Esophagus muscularis mucosa (tissue), 4 donors: ENCODE results near the gene GALNT6. TPM values are rescaled to one million over a fixed set of nuclear protein-coding genes. Genes with fewer than 3 reads are reported as not detected.

Source experiments
- DNase-seq: peaks from one replicate; pipeline ENCODE4 v3.0.0-alpha.2; 2017; ENCODE audit errors: extremely low spot score
- H3K27ac ChIP-seq, 4 donors: fragments of 200-600 bp; sonication (generic); replicated peaks in 1 of 4; 1 replicate in 3 of 4; 2 replicates in 1 of 4; pipeline ENCODE4 v1.5.1; 2016 to 2019; ENCODE audit warnings: mild to moderate bottlenecking in 1 of 4
- H3K27me3 ChIP-seq, 4 donors: fragments of 200-600 bp; sonication (generic); one replicate each; pipeline versions ENCODE4 v1.5.1 to v1.6.0; 2016 to 2019
- H3K36me3 ChIP-seq, 4 donors: fragments of 200-600 bp; sonication (generic); one replicate each; pipeline ENCODE4 v1.5.1; 2016 to 2019
- H3K4me1 ChIP-seq, 4 donors: fragments of 200-600 bp; sonication (generic); one replicate each; pipeline ENCODE4 v1.5.1; 2016 to 2019
- H3K4me3 ChIP-seq, 4 donors: fragments of 200-600 bp; sonication (generic); 1 replicate in 2 of 4; 2 replicates in 2 of 4; pipeline ENCODE4 v1.5.1; 2016 to 2019; ENCODE audit warnings: mild to moderate bottlenecking in 4 of 4, moderate library complexity in 1 of 4
- H3K9me3 ChIP-seq, 4 donors: fragments of 200-600 bp; sonication (generic); 1 replicate in 3 of 4; 2 replicates in 1 of 4; pipeline ENCODE4 v1.5.1; 2016 to 2019
- CTCF ChIP-seq, 3 experiments: fragments of 200-600 bp in 2 of 3; fragments of 450-650 bp in 1 of 3; sonication (generic) in 2 of 3; IDR thresholded peaks; one replicate each; pipeline ENCODE4 v1.5.1; 2017 to 2019; ENCODE audit warnings: antibody characterized with exemption in 3 of 3, mild to moderate bottlenecking in 2 of 3, moderate library complexity in 1 of 3
- EP300 ChIP-seq: sonication (generic); formaldehyde crosslinking; IDR thresholded peaks from one replicate; pipeline ENCODE4 v1.6.1; 2017; ENCODE audit warnings: antibody characterized with exemption
- POLR2A ChIP-seq: fragments of 450-650 bp; IDR thresholded peaks from one replicate; pipeline ENCODE4 v1.6.1; 2017; ENCODE audit warnings: antibody characterized with exemption, moderate library complexity, mild to moderate bottlenecking, low read depth
- POLR2AphosphoS5 ChIP-seq, 2 donors: sonication (generic); formaldehyde crosslinking; IDR thresholded peaks; one replicate each; pipeline ENCODE4 v1.6.1; 2017; ENCODE audit warnings: antibody characterized with exemption in 2 of 2
- WGBS: methylation state at CpG from one replicate; pipeline ENCODE4 v1.1.5; 2018; 5-methylcytosine and 5-hydroxymethylcytosine counted together
- intact Hi-C: fragments of 100-400 bp; cut with DNase I; formaldehyde crosslinking; loops from one replicate; pipeline ENCODE4 v1.15.1; 2023
- total RNA-seq, 4 donors: library from RNA; depleted of rRNA; stranded (reverse); fragments of >200 nt; gene quantifications; one replicate each; pipeline versions ENCODE4 v1.1.0 to v1.2.1, GENCODE V29; 2016

The GALNT6 gene
- total RNA-seq, 4 donors from 2014 or later: 1.4 to 5.8 (median 3.1) TPM

- Histone ChIP-seq H3K27me3 (peaks cover 0 to 13% (median 0%) of the 10 kb centered on the region in 4 donors), H3K9me3 (no peaks in the 10 kb centered on the region), H3K27ac (peak overlapping the region in 3 of 4 donors; percentile 44 to 55 (median 52)), H3K4me1 (peaks cover 0 to 8% (median 0%) of the 10 kb centered on the region in 4 donors), H3K36me3 (no peaks in the 10 kb centered on the region), H3K4me3 (peak overlapping the region; percentile 35 to 52 (median 40))
- intact Hi-C loops: no loop called here
- no peak for DNase-seq
- WGBS: 80% methylated on average over 15 of the region's 15 CpGs
- no peak for TF ChIP-seq POLR2A
- TF ChIP-seq POLR2AphosphoS5 (IDR thresholded peaks at IDR 0.05): no peak
- no peak for TF ChIP-seq EP300
- TF ChIP-seq CTCF (IDR thresholded peaks at IDR 0.05): no peak
These were observed 67.8 kb downstream of the GALNT6 start for GRCh38 chr12:51323317-51323960.

- TF ChIP-seq POLR2A (no peak), CTCF (IDR thresholded peaks at IDR 0.05) (no peak), POLR2AphosphoS5 (IDR thresholded peaks at IDR 0.05) (no peak), EP300 (no peak)
- H3K9me3 ChIP-seq: no peaks in the 10 kb centered on the region
- H3K4me3 ChIP-seq: no peak overlapping the region
- no peaks in the 10 kb centered on the region for H3K36me3 ChIP-seq
- H3K27ac ChIP-seq: no peak overlapping the region
- no peak for DNase-seq
- peaks cover 0 to 13% (median 0%) of the 10 kb centered on the region in 4 donors for H3K27me3 ChIP-seq
- WGBS: 71% methylated on average over 5 of the region's 5 CpGs
- peaks cover 0 to 8% (median 0%) of the 10 kb centered on the region in 4 donors for H3K4me1 ChIP-seq
- intact Hi-C loops: no loop called here
These were observed 68.8 kb downstream of the GALNT6 start for GRCh38 chr12:51322452-51322851.

- 85% methylated on average over 3 of the region's 3 CpGs for WGBS
- no peak overlapping the region for H3K4me3 ChIP-seq
- DNase-seq: no peak
- H3K27ac ChIP-seq: no peak overlapping the region
- no peak for TF ChIP-seq EP300
- no peak for TF ChIP-seq POLR2AphosphoS5 (IDR thresholded peaks at IDR 0.05)
- H3K9me3 ChIP-seq: no peaks in the 10 kb centered on the region
- no peaks in the 10 kb centered on the region for H3K36me3 ChIP-seq
- peaks cover 0 to 5% (median 0%) of the 10 kb centered on the region in 4 donors for H3K4me1 ChIP-seq
- H3K27me3 ChIP-seq: peaks cover 0 to 13% (median 0%) of the 10 kb centered on the region in 4 donors
- intact Hi-C loops: no loop called here
These were observed 69.3 kb downstream of the GALNT6 start for GRCh38 chr12:51321882-51322281.

GRCh38 chr12:51320695-51321320 lies 70.4 kb downstream of the GALNT6 start:
- intact Hi-C loops: no loop called here
- H3K27me3 ChIP-seq: peaks cover 0 to 13% (median 0%) of the 10 kb centered on the region in 4 donors
- H3K27ac ChIP-seq: no peak overlapping the region
- 32% methylated on average over 3 of the region's 3 CpGs for WGBS
- no peaks in the 10 kb centered on the region for H3K9me3 ChIP-seq
- no peaks in the 10 kb centered on the region for H3K4me1 ChIP-seq
- TF ChIP-seq CTCF (IDR thresholded peaks at IDR 0.05) (no peak), EP300 (no peak), POLR2A (no peak), POLR2AphosphoS5 (IDR thresholded peaks at IDR 0.05) (no peak)
- no peaks in the 10 kb centered on the region for H3K36me3 ChIP-seq
- no peak for DNase-seq
- no peak overlapping the region for H3K4me3 ChIP-seq

GRCh38 chr12:51320311-51320694 lies 70.9 kb downstream of the GALNT6 start:
- peaks cover 0 to 13% (median 0%) of the 10 kb centered on the region in 4 donors for H3K27me3 ChIP-seq
- H3K4me3 ChIP-seq: no peak overlapping the region
- no peaks in the 10 kb centered on the region for H3K4me1 ChIP-seq
- no peak overlapping the region for H3K27ac ChIP-seq
- intact Hi-C loops: no loop called here
- 78% methylated on average over 4 of the region's 4 CpGs for WGBS
- no peak for DNase-seq
- no peaks in the 10 kb centered on the region for H3K9me3 ChIP-seq
- no peaks in the 10 kb centered on the region for H3K36me3 ChIP-seq
- TF ChIP-seq EP300: no peak
